ENCODE data around the gene BAZ2A. TPM values are rescaled to one million over a fixed set of nuclear protein-coding genes. Genes with fewer than 3 reads are reported as not detected.
"Not testable (repeated sequence)": the region's sequence is repeated elsewhere in the genome, so short reads cannot be mapped to it uniquely, and the experiment has no call there.

BAZ2A gene
- polyA plus RNA-seq, 1 donor (not counting 4 experiments of a cell fraction or from before 2014, with no cell fraction given), result 55.7 TPM

DNA sequence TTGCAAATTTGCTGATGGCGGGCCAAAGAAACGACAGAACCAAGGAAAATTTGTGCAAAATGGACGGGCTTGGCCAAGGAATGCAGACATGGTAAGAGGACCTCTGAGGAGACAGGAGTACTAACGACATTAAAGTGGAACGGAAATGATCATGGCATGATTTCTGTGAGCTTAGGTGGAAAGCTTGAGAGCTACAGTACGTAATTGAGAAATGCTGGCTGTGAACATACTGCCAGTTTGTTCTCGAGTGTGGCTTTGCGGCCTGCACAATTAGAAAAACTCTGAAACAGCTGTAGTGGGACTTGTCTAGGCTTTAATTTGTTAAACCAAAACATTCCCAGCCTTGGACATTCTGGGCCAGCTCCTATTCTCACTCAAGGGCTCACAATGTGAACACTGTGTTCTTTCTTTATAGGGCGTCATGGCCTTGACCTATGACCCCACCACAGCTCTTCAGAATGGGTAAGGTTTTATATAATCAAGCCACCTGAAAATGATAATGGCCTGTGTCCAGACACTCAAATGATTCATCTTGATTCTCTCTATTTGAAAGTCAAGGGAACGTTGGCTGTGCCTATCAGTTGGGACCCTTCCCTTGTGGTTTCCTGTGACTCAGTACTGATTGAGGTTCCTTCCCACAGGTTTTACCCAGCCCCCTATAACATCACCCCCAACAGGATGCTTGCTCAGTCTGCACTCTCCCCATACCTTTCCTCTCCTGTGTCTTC, 48.5 kb downstream of the BAZ2A start:
- DNase-seq (ENCODE audit: low read depth, low spot score) (peak; percentile 59), FAIRE-seq (peak; percentile 97)
- dilution Hi-C loops (cut with MboI; ENCODE audit: extremely low pct_ligation_motif_present, low sequenced_read_pairs), result no loop called here
- Histone ChIP-seq H3K27ac (ENCODE audit: control insufficient read depth, insufficient read depth, low read length) (peak overlapping the region; percentile 60), H3K9me3 (ENCODE audit: control insufficient read depth, low read depth, low read length) (no peaks in the 10 kb centered on the region), H3K27me3 (ENCODE audit: control insufficient read depth, extremely low read depth, insufficient read depth, low read length) (no peaks in the 10 kb centered on the region), H3K79me2 (ENCODE audit: control insufficient read depth, insufficient read depth, low read length) (no peaks in the 10 kb centered on the region), H2AFZ (ENCODE audit: control insufficient read depth, low read length) (no peak overlapping the region), H3K9me1 (ENCODE audit: control insufficient read depth, extremely low read depth, insufficient read depth, low read length) (no peaks in the 10 kb centered on the region), H4K20me1 (ENCODE audit: control insufficient read depth, extremely low read depth, insufficient read depth, low read length) (no peaks in the 10 kb centered on the region), H3K4me3 (ENCODE audit: control insufficient read depth in 2 of 3, extremely low read depth in 1 of 3, insufficient read depth in 2 of 3, low read depth in 1 of 3, low read length in 3 of 3) (no peak overlapping the region), H3K36me3 (ENCODE audit: control insufficient read depth in 2 of 2, extremely low read depth in 1 of 2, insufficient read depth in 2 of 2, low read length in 2 of 2) (peaks cover 8 to 18% of the 10 kb centered on the region in 2 experiments), H3K4me2 (ENCODE audit: control insufficient read depth, extremely low read depth, insufficient read depth, low read depth, low read length) (peak overlapping the region; percentile 51), H3K4me1 (ENCODE audit: control insufficient read depth, extremely low read depth, insufficient read depth, low read length) (peaks cover 29% of the 10 kb centered on the region), H3K9ac (ENCODE audit: control insufficient read depth, extremely low read depth, insufficient read depth, low read length) (no peak overlapping the region)
- TF ChIP-seq EZH2 (IDR thresholded peaks at IDR 0.05; ENCODE audit: low read length), result no peak
- no peak for TF ChIP-seq CTCF (optimal IDR thresholded peaks at IDR 0.05 in 1 of 3, IDR thresholded peaks at IDR 0.05 in 1 of 3, conservative IDR thresholded peaks at IDR 0.05 in 1 of 3; ENCODE audit: extremely low read depth in 1 of 3, insufficient read depth in 2 of 3, low read length in 3 of 3)

GRCh38 chr12:56578983-56579546, 51.1 kb downstream of the BAZ2A start:
- Histone ChIP-seq H3K79me2 (ENCODE audit: control insufficient read depth, insufficient read depth, low read length) (no peaks in the 10 kb centered on the region), H3K9me1 (ENCODE audit: control insufficient read depth, extremely low read depth, insufficient read depth, low read length) (no peaks in the 10 kb centered on the region), H3K4me3 (ENCODE audit: control insufficient read depth in 2 of 3, extremely low read depth in 1 of 3, insufficient read depth in 2 of 3, low read depth in 1 of 3, low read length in 3 of 3) (no peak overlapping the region), H2AFZ (ENCODE audit: control insufficient read depth, low read length) (no peak overlapping the region), H3K27me3 (ENCODE audit: control insufficient read depth, extremely low read depth, insufficient read depth, low read length) (no peaks in the 10 kb centered on the region), H4K20me1 (ENCODE audit: control insufficient read depth, extremely low read depth, insufficient read depth, low read length) (no peaks in the 10 kb centered on the region), H3K36me3 (ENCODE audit: control insufficient read depth in 2 of 2, extremely low read depth in 1 of 2, insufficient read depth in 2 of 2, low read length in 2 of 2) (peaks cover 9 to 18% of the 10 kb centered on the region in 2 experiments), H3K27ac (ENCODE audit: control insufficient read depth, insufficient read depth, low read length) (no peak overlapping the region), H3K4me2 (ENCODE audit: control insufficient read depth, extremely low read depth, insufficient read depth, low read depth, low read length) (no peak overlapping the region), H3K9ac (ENCODE audit: control insufficient read depth, extremely low read depth, insufficient read depth, low read length) (no peak overlapping the region), H3K9me3 (ENCODE audit: control insufficient read depth, low read depth, low read length) (no peaks in the 10 kb centered on the region), H3K4me1 (ENCODE audit: control insufficient read depth, extremely low read depth, insufficient read depth, low read length) (peaks cover 29% of the 10 kb centered on the region)
- FAIRE-seq (no peak), DNase-seq (ENCODE audit: low read depth, low spot score) (no peak)
- dilution Hi-C loops (cut with MboI; ENCODE audit: extremely low pct_ligation_motif_present, low sequenced_read_pairs), result no loop called here
- TF ChIP-seq CTCF (optimal IDR thresholded peaks at IDR 0.05 in 1 of 3, IDR thresholded peaks at IDR 0.05 in 1 of 3, conservative IDR thresholded peaks at IDR 0.05 in 1 of 3; ENCODE audit: extremely low read depth in 1 of 3, insufficient read depth in 2 of 3, low read length in 3 of 3) (no peak), EZH2 (IDR thresholded peaks at IDR 0.05; ENCODE audit: low read length) (no peak)

DNA sequence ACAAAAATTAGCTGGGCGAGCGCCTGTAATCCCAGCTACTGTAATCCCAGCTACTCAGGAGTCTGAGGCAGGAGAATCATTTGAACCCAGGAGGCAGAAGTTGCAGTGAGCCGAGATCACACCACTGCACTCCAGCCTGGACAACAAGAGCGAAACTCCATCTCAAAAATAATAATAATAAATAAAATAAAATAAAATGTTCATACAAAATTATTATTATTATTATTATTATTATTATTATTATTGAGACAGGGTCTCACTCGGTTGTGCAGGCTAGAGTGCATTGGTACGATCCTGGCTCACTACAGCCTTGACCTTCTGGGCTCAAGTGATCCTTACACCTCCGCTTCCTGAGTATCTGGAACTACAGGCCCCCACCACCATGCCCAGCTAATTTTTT, 52.9 kb downstream of the BAZ2A start:
- FAIRE-seq; H3K27ac ChIP-seq (ENCODE audit: control insufficient read depth, insufficient read depth, low read length); dilution Hi-C loops (cut with MboI; ENCODE audit: extremely low pct_ligation_motif_present, low sequenced_read_pairs); H3K4me2 ChIP-seq (ENCODE audit: control insufficient read depth, extremely low read depth, insufficient read depth, low read depth, low read length); H3K4me3 ChIP-seq (ENCODE audit: control insufficient read depth in 2 of 3, extremely low read depth in 1 of 3, insufficient read depth in 2 of 3, low read depth in 1 of 3, low read length in 3 of 3); H3K9me1 ChIP-seq (ENCODE audit: control insufficient read depth, extremely low read depth, insufficient read depth, low read length); H3K9ac ChIP-seq (ENCODE audit: control insufficient read depth, extremely low read depth, insufficient read depth, low read length); H3K79me2 ChIP-seq (ENCODE audit: control insufficient read depth, insufficient read depth, low read length); H3K9me3 ChIP-seq (ENCODE audit: control insufficient read depth, low read depth, low read length); H2AFZ ChIP-seq (ENCODE audit: control insufficient read depth, low read length); DNase-seq (ENCODE audit: low read depth, low spot score); H4K20me1 ChIP-seq (ENCODE audit: control insufficient read depth, extremely low read depth, insufficient read depth, low read length); H3K27me3 ChIP-seq (ENCODE audit: control insufficient read depth, extremely low read depth, insufficient read depth, low read length): not testable (repeated sequence)
- peaks cover 8 to 14% of the 10 kb centered on the region in 2 experiments for H3K36me3 ChIP-seq (ENCODE audit: control insufficient read depth in 2 of 2, extremely low read depth in 1 of 2, insufficient read depth in 2 of 2, low read length in 2 of 2)
- peaks cover 15% of the 10 kb centered on the region for H3K4me1 ChIP-seq (ENCODE audit: control insufficient read depth, extremely low read depth, insufficient read depth, low read length)
